H9 (cell line): ENCODE results near the gene DUS2. TPM values are rescaled to one million over a fixed set of nuclear protein-coding genes. Genes with fewer than 3 reads are reported as not detected.

Source experiments
- DNase-seq: peaks from one replicate; pipeline ENCODE4 v3.0.0-alpha.2; 2017
- H2AFZ ChIP-seq: one replicate; pipeline ENCODE4 v1.6.1; 2013; ENCODE audit warnings: mild to moderate bottlenecking, low read length, control low read depth, moderate library complexity
- H2AK5ac ChIP-seq: 2 replicates; pipeline ENCODE4 v1.6.1; 2013; ENCODE audit warnings: low read length, control low read depth, mixed read lengths; ENCODE audit not compliant: insufficient read length
- H2BK120ac ChIP-seq: one replicate; pipeline ENCODE4 v1.6.1; 2013; ENCODE audit warnings: low read depth, mild to moderate bottlenecking, low read length, control low read depth, inconsistent platforms; ENCODE audit not compliant: poor library complexity, severe bottlenecking
- H2BK12ac ChIP-seq: 2 replicates; pipeline ENCODE4 v1.6.1; 2013; ENCODE audit warnings: low read length, control low read depth, mixed read lengths, low read depth; ENCODE audit not compliant: insufficient read length
- H2BK15ac ChIP-seq: 2 replicates; pipeline ENCODE4 v1.6.1; 2013; ENCODE audit warnings: low read depth, low read length, control low read depth
- H2BK20ac ChIP-seq: one replicate; pipeline ENCODE4 v1.6.1; 2013; ENCODE audit warnings: low read depth, mild to moderate bottlenecking, low read length, control low read depth, inconsistent platforms; ENCODE audit not compliant: poor library complexity, severe bottlenecking
- H2BK5ac ChIP-seq: 2 replicates; pipeline ENCODE4 v1.6.1; 2013; ENCODE audit warnings: low read length, control low read depth, mixed read lengths; ENCODE audit not compliant: insufficient read length
- H3K14ac ChIP-seq: 2 replicates; pipeline ENCODE4 v1.6.1; 2013; ENCODE audit warnings: low read length, control low read depth; ENCODE audit not compliant: insufficient read depth
- H3K18ac ChIP-seq: 2 replicates; pipeline ENCODE4 v1.6.1; 2013; ENCODE audit warnings: low read depth, mild to moderate bottlenecking, mixed read lengths, low read length, control low read depth; ENCODE audit not compliant: insufficient read length
- H3K23ac ChIP-seq: 2 replicates; pipeline ENCODE4 v1.6.1; 2013; ENCODE audit warnings: low read length, control low read depth, mixed read lengths, low read depth; ENCODE audit not compliant: insufficient read length
- H3K23me2 ChIP-seq: 2 replicates; pipeline ENCODE4 v1.6.1; 2013; ENCODE audit warnings: low read depth, mild to moderate bottlenecking, mixed read lengths, low read length, control low read depth; ENCODE audit not compliant: insufficient read length, poor library complexity, severe bottlenecking
- H3K27ac ChIP-seq: 2 replicates; pipeline ENCODE4 v1.5.1; 2013; ENCODE audit warnings: low read length, control low read depth, mixed read lengths, low read depth; ENCODE audit not compliant: insufficient read length
- H3K27me3 ChIP-seq: 2 replicates; pipeline ENCODE4 v1.6.1; 2013; ENCODE audit warnings: low read length, control low read depth, inconsistent platforms; ENCODE audit not compliant: insufficient read depth
- H3K4ac ChIP-seq: 2 replicates; pipeline ENCODE4 v1.6.1; 2013; ENCODE audit warnings: low read depth, mild to moderate bottlenecking, control low read depth, inconsistent platforms, low read length, moderate library complexity
- H3K4me1 ChIP-seq: 2 replicates; pipeline ENCODE4 v1.6.1; 2013; ENCODE audit warnings: low read length, control low read depth, inconsistent platforms; ENCODE audit not compliant: insufficient read depth
- H3K4me2 ChIP-seq: 2 replicates; pipeline ENCODE4 v1.6.1; 2013; ENCODE audit warnings: low read length, control low read depth, mixed read lengths; ENCODE audit not compliant: insufficient read length, insufficient read depth
- H3K56ac ChIP-seq: 2 replicates; pipeline ENCODE4 v1.6.1; 2013; ENCODE audit warnings: low read depth, mild to moderate bottlenecking, mixed read lengths, low read length, control low read depth; ENCODE audit not compliant: insufficient read length
- H3K79me1 ChIP-seq: 2 replicates; pipeline ENCODE4 v1.6.1; 2013; ENCODE audit warnings: low read depth, mild to moderate bottlenecking, moderate library complexity, low read length, control low read depth, inconsistent platforms; ENCODE audit not compliant: insufficient read depth, poor library complexity, severe bottlenecking
- H3K79me2 ChIP-seq: 2 replicates; pipeline ENCODE4 v1.6.1; 2013; ENCODE audit warnings: low read length, control low read depth, inconsistent platforms; ENCODE audit not compliant: insufficient read depth
- H3K9ac ChIP-seq: 2 replicates; pipeline ENCODE4 v1.6.1; 2013; ENCODE audit warnings: low read length, control low read depth, mixed read lengths; ENCODE audit not compliant: insufficient read length; ENCODE audit errors: extremely low read depth
- H3K9me3 ChIP-seq: one replicate; pipeline ENCODE4 v1.6.1; 2013; ENCODE audit warnings: low read depth, low read length, inconsistent platforms; ENCODE audit not compliant: control insufficient read depth
- H3T11ph ChIP-seq: one replicate; pipeline ENCODE4 v1.6.1; 2013; ENCODE audit warnings: mild to moderate bottlenecking, low read length, control low read depth, inconsistent platforms
- H4K20me1 ChIP-seq: one replicate; pipeline ENCODE4 v1.6.1; 2013; ENCODE audit not compliant: control insufficient read depth, insufficient read length, insufficient read depth
- H4K5ac ChIP-seq: 2 replicates; pipeline ENCODE4 v1.6.1; 2013; ENCODE audit warnings: low read depth, mild to moderate bottlenecking, mixed read lengths, low read length, control low read depth; ENCODE audit not compliant: insufficient read length
- H4K8ac ChIP-seq: replicated peaks from 2 replicates; pipeline ENCODE4 v1.6.1; 2013; ENCODE audit warnings: low read length, control low read depth, mixed read lengths, low read depth; ENCODE audit not compliant: insufficient read length
- H4K91ac ChIP-seq: 2 replicates; pipeline ENCODE4 v1.6.1; 2013; ENCODE audit warnings: low read depth, mild to moderate bottlenecking, moderate library complexity, mixed read lengths, low read length, control low read depth; ENCODE audit not compliant: insufficient read length
- H3K27ac Mint-ChIP-seq, 3 experiments: 2 replicates in 2 of 3; 3 replicates in 1 of 3; pipeline ENCODE4 v1.8.0; 2020 to 2021; ENCODE audit warnings: mixed read lengths in 3 of 3, mild to moderate bottlenecking in 1 of 3, moderate library complexity in 1 of 3
- H3K27me3 Mint-ChIP-seq: 2 replicates; pipeline ENCODE4 v1.8.0; 2021; ENCODE audit warnings: low read depth, mild to moderate bottlenecking, moderate library complexity, mixed read lengths
- H3K36me3 Mint-ChIP-seq, 3 experiments: 2 replicates in 2 of 3; 3 replicates in 1 of 3; pipeline ENCODE4 v1.8.0; 2020 to 2021; ENCODE audit warnings: low read depth in 3 of 3, mixed read lengths in 3 of 3; ENCODE audit not compliant: insufficient read depth in 1 of 3
- H3K4me1 Mint-ChIP-seq, 2 experiments: 2 replicates each; pipeline ENCODE4 v1.8.0; 2020; ENCODE audit warnings: mixed read lengths in 2 of 2
- H3K4me3 Mint-ChIP-seq, 2 experiments: 2 replicates in 1 of 2; 3 replicates in 1 of 2; pipeline ENCODE4 v1.8.0; 2020 to 2021; ENCODE audit warnings: mild to moderate bottlenecking in 2 of 2, mixed read lengths in 2 of 2, moderate library complexity in 1 of 2
- H3K9me3 Mint-ChIP-seq, 2 experiments: 2 replicates in 1 of 2; 3 replicates in 1 of 2; pipeline ENCODE4 v1.8.0; 2020; ENCODE audit warnings: mild to moderate bottlenecking in 2 of 2, mixed read lengths in 2 of 2, moderate library complexity in 1 of 2
- WGBS: extraction: QIAGEN DNeasy Blood & Tissue Kit; methylation state at CpG from one replicate; pipeline ENCODE4 v1.1.7; 2013; ENCODE audit warnings: missing lambda C conversion rate, low lambda C conversion rate, mixed read lengths; ENCODE audit not compliant: insufficient read length; ENCODE audit errors: extremely low coverage; 5-methylcytosine and 5-hydroxymethylcytosine counted together
- total RNA-seq: library from RNA; stranded (reverse); gene quantifications from 2 replicates; pipeline ENCODE4 v1.2.1, GENCODE V29; 2021
- TF ChIP-seq, protein P1 (sequence below): fragments of 200-600 bp; sonication (generic); conservative IDR thresholded peaks from 3 replicates; pipeline ENCODE4 v1.8.0; 2021; ENCODE audit warnings: antibody characterized with exemption, mild to moderate bottlenecking

DUS2 gene
- total RNA-seq, 1 experiment from 2014 or later = 28.5 TPM

DNA sequence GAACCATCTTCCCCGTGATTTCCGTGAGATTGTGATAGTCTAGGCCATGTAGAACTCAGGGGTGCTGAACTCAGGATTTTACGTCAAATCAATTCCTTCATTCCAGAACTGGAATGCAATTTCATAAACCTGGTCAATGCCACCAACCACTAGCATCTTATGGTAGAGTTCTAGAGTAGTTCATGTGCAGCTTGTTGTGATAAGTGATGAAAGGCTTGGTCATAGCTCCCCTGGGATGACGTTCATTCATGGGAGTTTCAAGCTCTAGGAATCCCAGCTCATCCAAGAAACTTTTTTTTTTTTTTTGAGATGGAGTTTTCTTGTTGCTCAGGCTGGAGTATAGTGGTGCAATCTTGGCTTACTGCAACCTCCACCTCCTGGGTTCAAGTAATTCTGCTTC, 20.1 kb upstream of the DUS2 start:
- peaks cover 6 to 12% of the 10 kb centered on the region in 2 experiments for H3K4me1 Mint-ChIP-seq
- H3K4me1 ChIP-seq = peaks cover 5% of the 10 kb centered on the region; the same call in 1 of the 2 replicates
- H3K79me2 ChIP-seq = no peaks in the 10 kb centered on the region
- no peak overlapping the region for H3K18ac ChIP-seq
- no peak overlapping the region for H2BK120ac ChIP-seq
- no peak overlapping the region for H3K56ac ChIP-seq
- no peaks in the 10 kb centered on the region for H3K27me3 ChIP-seq
- no peak overlapping the region for H3K4me2 ChIP-seq
- no peak overlapping the region for H3K27ac ChIP-seq
- H4K8ac ChIP-seq = no peak overlapping the region
- no peak overlapping the region for H2BK5ac ChIP-seq
- peaks cover 0 to 3% (median 0%) of the 10 kb centered on the region in 3 experiments; a peak in 2 of 7 replicates for H3K36me3 Mint-ChIP-seq
- H3K79me1 ChIP-seq = no peaks in the 10 kb centered on the region
- no peak overlapping the region for H4K91ac ChIP-seq
- peaks cover 7% of the 10 kb centered on the region; the same call in 1 of the 2 replicates for H3K27me3 Mint-ChIP-seq
- no peak overlapping the region for H2BK20ac ChIP-seq
- no peak overlapping the region for H3K14ac ChIP-seq
- H2BK15ac ChIP-seq = no peak overlapping the region
- H3K4ac ChIP-seq = no peak overlapping the region
- no peak overlapping the region for H3K4me3 Mint-ChIP-seq
- H3K9ac ChIP-seq = no peak overlapping the region
- no peak overlapping the region for H3K27ac Mint-ChIP-seq
- no peak overlapping the region for H2AFZ ChIP-seq
- no peaks in the 10 kb centered on the region for H4K20me1 ChIP-seq
- H3T11ph ChIP-seq = no peak overlapping the region
- TF ChIP-seq, protein P1, sequence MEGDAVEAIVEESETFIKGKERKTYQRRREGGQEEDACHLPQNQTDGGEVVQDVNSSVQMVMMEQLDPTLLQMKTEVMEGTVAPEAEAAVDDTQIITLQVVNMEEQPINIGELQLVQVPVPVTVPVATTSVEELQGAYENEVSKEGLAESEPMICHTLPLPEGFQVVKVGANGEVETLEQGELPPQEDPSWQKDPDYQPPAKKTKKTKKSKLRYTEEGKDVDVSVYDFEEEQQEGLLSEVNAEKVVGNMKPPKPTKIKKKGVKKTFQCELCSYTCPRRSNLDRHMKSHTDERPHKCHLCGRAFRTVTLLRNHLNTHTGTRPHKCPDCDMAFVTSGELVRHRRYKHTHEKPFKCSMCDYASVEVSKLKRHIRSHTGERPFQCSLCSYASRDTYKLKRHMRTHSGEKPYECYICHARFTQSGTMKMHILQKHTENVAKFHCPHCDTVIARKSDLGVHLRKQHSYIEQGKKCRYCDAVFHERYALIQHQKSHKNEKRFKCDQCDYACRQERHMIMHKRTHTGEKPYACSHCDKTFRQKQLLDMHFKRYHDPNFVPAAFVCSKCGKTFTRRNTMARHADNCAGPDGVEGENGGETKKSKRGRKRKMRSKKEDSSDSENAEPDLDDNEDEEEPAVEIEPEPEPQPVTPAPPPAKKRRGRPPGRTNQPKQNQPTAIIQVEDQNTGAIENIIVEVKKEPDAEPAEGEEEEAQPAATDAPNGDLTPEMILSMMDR = no peak
- no peak overlapping the region for H4K5ac ChIP-seq
- H3K23ac ChIP-seq = no peak overlapping the region
- H3K9me3 ChIP-seq = no peaks in the 10 kb centered on the region
- no peaks in the 10 kb centered on the region for H3K23me2 ChIP-seq
- no CpG with 5 or more reads among the region's 4 CpGs for WGBS
- no peak overlapping the region for H2AK5ac ChIP-seq
- no peak overlapping the region for H2BK12ac ChIP-seq
- H3K9me3 Mint-ChIP-seq = no peaks in the 10 kb centered on the region; a peak in 1 of 5 replicates
- no peak for DNase-seq
